HEK293T (cell line): Measurements from ENCODE around the gene SLC43A3.

Experiments used
- ARNT ChIP-seq: fragments of 450-650 bp; IDR thresholded peaks from 2 replicates; pipeline ENCODE4 v1.6.1; 2017; ENCODE audit warnings: mild to moderate bottlenecking
- BHLHE40 ChIP-seq: fragments of 450-650 bp; IDR thresholded peaks from 2 replicates; pipeline ENCODE4 v1.6.1; 2016; ENCODE audit warnings: mild to moderate bottlenecking, moderate library complexity, borderline replicate concordance
- ELF4 ChIP-seq: fragments of 450-650 bp; IDR thresholded peaks from 2 replicates; pipeline ENCODE4 v1.6.1; 2017; ENCODE audit warnings: antibody characterized with exemption
- FOXA1 ChIP-seq: fragments of 450-650 bp; IDR thresholded peaks from 2 replicates; pipeline ENCODE4 v1.6.1; 2016; ENCODE audit warnings: mild to moderate bottlenecking
- FOXM1 ChIP-seq: fragments of 450-650 bp; IDR thresholded peaks from 2 replicates; pipeline ENCODE4 v1.6.1; 2017; ENCODE audit warnings: mild to moderate bottlenecking, borderline replicate concordance
- HDGF ChIP-seq: fragments of 450-650 bp; IDR thresholded peaks from 2 replicates; pipeline ENCODE4 v1.6.1; 2017; ENCODE audit warnings: antibody characterized with exemption, borderline replicate concordance
- LEF1 ChIP-seq: fragments of 450-650 bp; IDR thresholded peaks from 2 replicates; pipeline ENCODE4 v1.6.1; 2017; ENCODE audit warnings: mild to moderate bottlenecking, borderline replicate concordance
- SP1 ChIP-seq: fragments of 450-650 bp; IDR thresholded peaks from 2 replicates; pipeline ENCODE4 v1.6.1; 2017
- TARDBP ChIP-seq: fragments of 450-650 bp; IDR thresholded peaks from 2 replicates; pipeline ENCODE4 v1.6.1; 2016

GRCh38 chr11:57357310-57357709 lies 69.6 kb downstream of the SLC43A3 start:
- TF ChIP-seq SP1 (no peak), FOXM1 (no peak), ARNT (no peak), BHLHE40 (no peak), FOXA1 (no peak), TARDBP (no peak), ELF4 (no peak), HDGF (no peak), LEF1 (no peak)
